Neural progenitor cell (in vitro differentiated cells): ENCODE results near the gene NPRL2.

Experiments
- CTCF ChIP-seq: fragments of 200-600 bp; sonication (generic); IDR thresholded peaks from 2 replicates; pipeline ENCODE4 v1.5.1; 2017; ENCODE audit warnings: antibody characterized with exemption, mild to moderate bottlenecking
- EZH2 ChIP-seq: fragments of 200-600 bp; sonication (generic); IDR thresholded peaks from 2 replicates; pipeline ENCODE4 v1.6.1; 2017; ENCODE audit warnings: antibody characterized with exemption, mild to moderate bottlenecking, moderate library complexity

- TF ChIP-seq EZH2 (no peak), CTCF (no peak)
Measured at GRCh38 chr3:50337175-50337861, 13.3 kb downstream of the NPRL2 start.
